ENCODE measurements around the gene LEPROT.

The LEPROT gene

GRCh38 chr1:65478379-65479026 is 58.0 kb downstream of the LEPROT start:
- DNase-seq: no peak

GRCh38 chr1:65479554-65480204 is 59.2 kb downstream of the LEPROT start:
- no peak for DNase-seq

GRCh38 chr1:65480684-65481405 is 60.4 kb downstream of the LEPROT start:
- no peak for DNase-seq

GRCh38 chr1:65483993-65484754 is 63.7 kb downstream of the LEPROT start:
- DNase-seq: no peak
